A673 (cell line): ENCODE measurements around the gene HNRNPC.

Experiments used
- EZH2 ChIP-seq: fragments of 200-600 bp; sonication (generic); IDR thresholded peaks from 2 replicates; pipeline ENCODE4 v1.6.1; 2017; ENCODE audit warnings: borderline replicate concordance, low read depth, mild to moderate bottlenecking, mixed read lengths, antibody characterized with exemption, low read length; ENCODE audit not compliant: poor library complexity, severe bottlenecking
- TF ChIP-seq, protein P1 (sequence below): fragments of 300-800, 200-600 bp; sonication (generic); conservative IDR thresholded peaks from 2 replicates; pipeline ENCODE4 v1.5.1; 2017; ENCODE audit warnings: low read depth, mild to moderate bottlenecking, antibody characterized with exemption, low read length, moderate library complexity, mixed read lengths

DNA sequence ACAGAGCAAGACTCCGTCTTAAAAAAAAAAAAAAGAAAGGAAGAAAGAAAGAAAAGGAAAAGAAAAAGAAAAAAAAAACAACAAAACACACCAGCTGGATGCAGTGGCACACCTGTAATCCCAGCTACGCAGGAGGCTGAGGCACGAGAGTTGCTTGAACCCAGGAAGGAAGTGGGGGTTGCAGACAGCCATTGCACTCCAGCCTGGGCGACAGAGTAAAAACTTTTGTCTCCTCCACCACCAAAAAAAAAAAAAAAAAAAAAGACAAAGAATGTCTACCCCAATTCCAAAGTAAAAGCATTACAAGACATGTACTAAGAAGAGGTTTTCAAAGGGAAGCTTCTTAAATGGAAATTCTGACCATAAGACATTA is 53.4 kb downstream of the HNRNPC start:
- TF ChIP-seq, protein P1, sequence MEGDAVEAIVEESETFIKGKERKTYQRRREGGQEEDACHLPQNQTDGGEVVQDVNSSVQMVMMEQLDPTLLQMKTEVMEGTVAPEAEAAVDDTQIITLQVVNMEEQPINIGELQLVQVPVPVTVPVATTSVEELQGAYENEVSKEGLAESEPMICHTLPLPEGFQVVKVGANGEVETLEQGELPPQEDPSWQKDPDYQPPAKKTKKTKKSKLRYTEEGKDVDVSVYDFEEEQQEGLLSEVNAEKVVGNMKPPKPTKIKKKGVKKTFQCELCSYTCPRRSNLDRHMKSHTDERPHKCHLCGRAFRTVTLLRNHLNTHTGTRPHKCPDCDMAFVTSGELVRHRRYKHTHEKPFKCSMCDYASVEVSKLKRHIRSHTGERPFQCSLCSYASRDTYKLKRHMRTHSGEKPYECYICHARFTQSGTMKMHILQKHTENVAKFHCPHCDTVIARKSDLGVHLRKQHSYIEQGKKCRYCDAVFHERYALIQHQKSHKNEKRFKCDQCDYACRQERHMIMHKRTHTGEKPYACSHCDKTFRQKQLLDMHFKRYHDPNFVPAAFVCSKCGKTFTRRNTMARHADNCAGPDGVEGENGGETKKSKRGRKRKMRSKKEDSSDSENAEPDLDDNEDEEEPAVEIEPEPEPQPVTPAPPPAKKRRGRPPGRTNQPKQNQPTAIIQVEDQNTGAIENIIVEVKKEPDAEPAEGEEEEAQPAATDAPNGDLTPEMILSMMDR = no peak
- TF ChIP-seq EZH2 = no peak
